Tibial artery (tissue), 4 donors: Measurements from ENCODE around the gene KCTD13.
A peak's percentile ranks its signal among the peaks of the same experiment; 100 is the strongest.

Experiments used
- DNase-seq, 2 donors: peaks; one replicate each; pipeline ENCODE4 v3.0.0-alpha.2; 2019
- H3K27ac ChIP-seq, 2 donors: fragments of 200-600 bp; sonication (generic) in 1 of 2; 1 replicate in 1 of 2; 2 replicates in 1 of 2; pipeline ENCODE4 v1.5.1; 2018 to 2019; ENCODE audit warnings: mild to moderate bottlenecking in 1 of 2
- H3K27me3 ChIP-seq, 2 donors: fragments of 200-600 bp; sonication (generic) in 1 of 2; one replicate each; pipeline versions ENCODE4 v1.5.1 to v1.6.0; 2016 to 2019
- H3K36me3 ChIP-seq, 3 donors: fragments of 200-600 bp; sonication (generic) in 2 of 3; one replicate each; pipeline ENCODE4 v1.5.1; 2016 to 2019; ENCODE audit warnings: mild to moderate bottlenecking in 2 of 3
- H3K4me1 ChIP-seq, 4 donors: fragments of 200-600 bp; sonication (generic) in 2 of 4; 1 replicate in 3 of 4; 2 replicates in 1 of 4; pipeline ENCODE4 v1.5.1; 2016 to 2019
- H3K4me3 ChIP-seq, 2 donors: fragments of 200-600 bp; sonication (generic) in 1 of 2; 1 replicate in 1 of 2; 2 replicates in 1 of 2; pipeline ENCODE4 v1.5.1; 2018 to 2019; ENCODE audit warnings: mild to moderate bottlenecking in 2 of 2
- H3K9me3 ChIP-seq, 3 donors: fragments of 200-600 bp; sonication (generic) in 1 of 3; one replicate each; pipeline ENCODE4 v1.5.1; 2016 to 2019
- intact Hi-C: fragments of 100-400 bp; cut with DNase I; formaldehyde crosslinking; loops from one replicate; pipeline ENCODE4 v1.15.0; 2023; ENCODE audit warnings: low total_unique reads
- TF ChIP-seq, protein P1 (sequence below), 2 experiments: fragments of 200-600 bp in 1 of 2; fragments of 450-650 bp in 1 of 2; IDR thresholded peaks; one replicate each; pipeline ENCODE4 v1.5.1; 2017 to 2019; ENCODE audit warnings: antibody characterized with exemption in 2 of 2, mild to moderate bottlenecking in 1 of 2, moderate library complexity in 1 of 2

The KCTD13 gene, protein sequence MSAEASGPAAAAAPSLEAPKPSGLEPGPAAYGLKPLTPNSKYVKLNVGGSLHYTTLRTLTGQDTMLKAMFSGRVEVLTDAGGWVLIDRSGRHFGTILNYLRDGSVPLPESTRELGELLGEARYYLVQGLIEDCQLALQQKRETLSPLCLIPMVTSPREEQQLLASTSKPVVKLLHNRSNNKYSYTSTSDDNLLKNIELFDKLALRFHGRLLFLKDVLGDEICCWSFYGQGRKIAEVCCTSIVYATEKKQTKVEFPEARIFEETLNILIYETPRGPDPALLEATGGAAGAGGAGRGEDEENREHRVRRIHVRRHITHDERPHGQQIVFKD

DNA sequence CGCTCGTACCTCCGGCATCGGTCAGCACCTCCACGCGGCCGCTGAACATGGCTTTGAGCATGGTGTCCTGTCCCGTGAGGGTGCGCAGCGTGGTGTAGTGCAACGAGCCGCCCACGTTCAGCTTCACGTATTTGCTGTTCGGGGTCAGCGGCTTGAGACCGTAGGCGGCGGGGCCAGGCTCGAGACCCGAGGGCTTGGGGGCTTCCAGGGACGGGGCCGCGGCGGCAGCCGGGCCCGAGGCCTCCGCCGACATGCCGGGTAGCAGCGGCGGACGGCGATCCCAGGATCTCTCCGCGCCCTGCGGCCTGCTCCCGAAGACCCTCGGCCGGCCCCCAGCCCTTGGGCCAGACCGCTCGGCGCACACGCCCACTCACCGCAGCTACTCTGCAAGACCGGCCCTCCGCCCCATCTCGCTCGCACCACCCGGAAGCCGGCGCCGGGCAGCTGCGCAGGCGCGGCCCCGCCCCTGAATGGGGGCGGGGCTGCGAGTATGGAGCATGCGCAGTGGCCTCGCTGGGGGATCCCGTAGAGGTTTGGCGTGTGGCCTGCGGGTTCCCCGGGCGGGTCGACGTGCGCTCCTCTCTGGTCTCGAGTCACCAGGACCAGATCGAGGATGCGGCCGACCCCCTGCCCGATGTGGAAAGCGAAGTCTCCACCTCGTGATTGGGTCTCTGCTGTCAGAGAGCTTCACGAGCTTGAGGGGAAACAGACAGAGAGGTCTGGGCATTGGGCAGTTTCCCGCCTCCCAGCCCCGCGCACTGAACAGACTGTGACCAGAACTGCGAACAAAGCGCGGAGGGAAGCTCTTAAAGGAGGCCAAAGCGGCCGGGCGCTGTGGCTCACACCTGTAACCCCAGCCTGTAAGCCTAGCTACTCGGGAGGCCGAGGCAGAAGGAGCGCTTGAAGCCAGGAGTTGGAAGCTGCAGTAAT is at the start of gene KCTD13:
KCTD13 (minus strand) TSS at position 446 of the 930 bp plus-strand sequence; CDS start at position 253, 193 bp downstream.
- peaks cover 0 to 25% (median 24%) of the 10 kb centered on the region in 4 donors for H3K4me1 ChIP-seq
- intact Hi-C loops = loop anchor here (10.0 kb wide), 1 partner anchor 79 kb away; no protein-coding TSS in a partner anchor
- H3K27me3 ChIP-seq = no peaks in the 10 kb centered on the region
- TF ChIP-seq, protein P1, sequence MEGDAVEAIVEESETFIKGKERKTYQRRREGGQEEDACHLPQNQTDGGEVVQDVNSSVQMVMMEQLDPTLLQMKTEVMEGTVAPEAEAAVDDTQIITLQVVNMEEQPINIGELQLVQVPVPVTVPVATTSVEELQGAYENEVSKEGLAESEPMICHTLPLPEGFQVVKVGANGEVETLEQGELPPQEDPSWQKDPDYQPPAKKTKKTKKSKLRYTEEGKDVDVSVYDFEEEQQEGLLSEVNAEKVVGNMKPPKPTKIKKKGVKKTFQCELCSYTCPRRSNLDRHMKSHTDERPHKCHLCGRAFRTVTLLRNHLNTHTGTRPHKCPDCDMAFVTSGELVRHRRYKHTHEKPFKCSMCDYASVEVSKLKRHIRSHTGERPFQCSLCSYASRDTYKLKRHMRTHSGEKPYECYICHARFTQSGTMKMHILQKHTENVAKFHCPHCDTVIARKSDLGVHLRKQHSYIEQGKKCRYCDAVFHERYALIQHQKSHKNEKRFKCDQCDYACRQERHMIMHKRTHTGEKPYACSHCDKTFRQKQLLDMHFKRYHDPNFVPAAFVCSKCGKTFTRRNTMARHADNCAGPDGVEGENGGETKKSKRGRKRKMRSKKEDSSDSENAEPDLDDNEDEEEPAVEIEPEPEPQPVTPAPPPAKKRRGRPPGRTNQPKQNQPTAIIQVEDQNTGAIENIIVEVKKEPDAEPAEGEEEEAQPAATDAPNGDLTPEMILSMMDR (IDR thresholded peaks at IDR 0.05) = no peak
- no peaks in the 10 kb centered on the region for H3K9me3 ChIP-seq
- peak within 1 kb of the TSS; percentile 96 to 97 for H3K4me3 ChIP-seq
- H3K36me3 ChIP-seq = peaks cover 3 to 18% (median 8%) of the 10 kb centered on the region in 3 donors
- H3K27ac ChIP-seq = peak within 1 kb of the TSS; percentile 80 to 89
- DNase-seq = peak; percentile 83 to 92

DNA sequence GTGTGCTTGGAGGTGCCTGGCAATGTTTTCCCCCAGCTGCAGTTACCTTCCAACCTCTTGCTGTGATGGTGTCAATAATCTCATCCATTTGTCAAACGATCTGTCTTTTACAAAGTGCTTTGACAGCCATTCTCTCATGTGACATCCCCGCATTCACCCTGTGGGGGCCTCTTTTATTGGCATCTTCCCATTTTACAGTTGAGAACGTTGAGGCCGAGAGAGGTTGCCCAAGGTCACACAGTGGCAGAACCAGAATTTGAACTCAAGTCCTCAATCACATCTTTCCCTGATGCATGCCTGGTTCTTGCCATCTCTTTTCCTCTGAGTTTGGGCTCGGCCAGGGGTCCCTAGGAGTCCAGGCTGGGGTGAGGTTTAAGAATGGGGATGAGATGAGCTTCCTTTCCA is 49.1 kb upstream of the KCTD13 start:
- peaks cover 0 to 40% (median 28%) of the 10 kb centered on the region in 4 donors for H3K4me1 ChIP-seq
- intact Hi-C loops = no loop called here
- H3K27me3 ChIP-seq = no peaks in the 10 kb centered on the region
- peak overlapping the region in 1 of 2 donors; percentile 86 for H3K27ac ChIP-seq
- no peak for DNase-seq
- H3K4me3 ChIP-seq = peak overlapping the region; percentile 70 to 90
- TF ChIP-seq, protein P1 (IDR thresholded peaks at IDR 0.05) = no peak
- no peaks in the 10 kb centered on the region for H3K9me3 ChIP-seq
- peaks cover 20 to 40% (median 31%) of the 10 kb centered on the region in 3 donors for H3K36me3 ChIP-seq

DNA sequence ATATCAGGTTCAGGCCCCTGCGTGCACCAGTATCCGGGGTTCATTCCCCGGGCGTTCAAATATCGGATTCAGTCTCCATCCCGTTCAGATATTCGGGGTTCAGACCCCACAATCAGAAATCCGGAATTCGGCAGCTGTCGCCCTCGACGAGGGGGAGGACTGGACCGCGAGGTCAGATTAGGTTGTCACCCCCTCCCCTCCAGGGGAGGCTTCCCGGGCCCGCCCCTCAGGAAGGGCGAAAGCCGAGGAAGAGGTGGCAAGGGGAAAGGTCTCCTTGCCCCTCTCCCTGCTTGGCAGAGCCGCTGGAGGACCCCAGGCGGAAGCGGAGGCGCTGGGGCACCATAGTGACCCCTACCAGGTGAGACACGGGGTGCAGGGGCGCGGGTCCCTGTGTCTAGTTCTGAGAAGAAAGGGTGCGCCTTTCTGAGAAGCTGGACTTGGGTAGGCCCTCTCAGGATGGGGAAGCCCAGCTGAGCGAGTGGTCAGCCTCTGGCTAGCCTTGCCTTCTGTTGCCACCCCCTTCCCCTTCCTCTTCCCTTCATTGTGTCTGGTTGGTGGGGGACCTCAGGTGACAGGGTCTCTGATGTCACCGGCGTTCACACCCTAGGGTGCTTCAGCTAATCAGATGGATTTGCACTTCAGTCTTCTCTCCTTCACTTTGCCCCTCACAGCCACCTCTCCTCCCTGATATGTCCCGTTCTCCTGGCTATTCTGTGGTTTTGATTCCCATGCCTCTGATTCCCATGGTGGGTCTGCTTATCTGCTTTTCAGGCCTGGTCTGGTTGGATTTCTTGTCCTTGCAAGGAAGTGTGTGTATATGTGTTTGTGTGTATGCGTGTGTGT is 48.5 kb upstream of the KCTD13 start:
- DNase-seq = peak in 1 of 2 donors; percentile 24
- intact Hi-C loops = no loop called here

DNA sequence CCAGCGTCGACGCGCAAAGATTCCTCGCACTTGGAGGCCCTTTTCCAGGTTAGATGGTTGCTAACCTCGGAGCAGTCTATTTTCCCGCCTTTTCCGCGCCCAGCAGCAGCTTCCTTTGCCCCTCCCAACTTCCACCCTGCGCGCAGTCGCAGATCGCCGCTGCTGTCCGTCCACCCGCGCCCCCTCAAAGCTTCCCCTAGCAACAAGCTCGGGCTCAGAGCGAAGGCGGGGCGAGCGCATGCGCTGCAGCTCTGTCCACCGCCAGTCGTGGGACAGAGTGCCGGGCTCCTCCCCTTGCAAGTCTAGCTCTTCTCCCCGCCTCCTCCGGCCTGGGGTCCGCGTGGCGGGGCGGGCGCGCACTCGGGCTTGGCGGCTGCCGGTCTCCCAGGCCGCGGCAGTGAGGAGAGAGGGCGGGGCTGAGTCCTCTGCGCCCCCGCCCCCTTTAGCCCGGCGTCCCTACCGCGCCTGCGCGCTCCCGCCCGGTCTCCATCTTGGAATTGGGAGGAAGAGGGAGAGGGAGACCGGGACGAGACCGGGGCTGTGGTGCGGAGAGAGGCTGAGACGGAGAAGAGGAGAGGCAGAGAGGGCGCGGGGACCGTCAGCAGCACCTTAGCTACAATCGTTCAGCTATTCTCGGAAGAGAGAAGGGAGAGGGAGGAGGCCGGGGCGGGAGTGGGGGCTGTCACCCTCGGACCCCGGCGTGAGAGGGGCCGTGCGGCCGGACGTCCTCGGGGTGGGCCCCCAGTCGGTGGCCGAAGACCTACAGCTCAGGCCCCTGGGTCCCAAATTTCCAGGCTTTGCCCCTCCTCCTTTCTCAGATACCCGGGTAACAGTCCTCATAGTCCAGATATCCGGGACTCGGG is 47.6 kb upstream of the KCTD13 start, which contains the start of gene TAOK2:
TAOK2 (plus strand) TSS at position 485 of the 863 bp plus-strand sequence. CDS start 3,905 bp downstream, outside the sequence.
- Histone ChIP-seq H3K4me1 (peaks cover 0 to 40% (median 28%) of the 10 kb centered on the region in 4 donors), H3K4me3 (peak within 1 kb of the TSS; percentile 70 to 90), H3K27ac (peak within 1 kb of the TSS; percentile 86 to 88), H3K27me3 (no peaks in the 10 kb centered on the region), H3K9me3 (no peaks in the 10 kb centered on the region), H3K36me3 (peaks cover 14 to 40% (median 27%) of the 10 kb centered on the region in 3 donors)
- intact Hi-C loops = no loop called here
- TF ChIP-seq, protein P1 (IDR thresholded peaks at IDR 0.05) = no peak
- peak; percentile 98 to 100 for DNase-seq

More for the DNA sequence above, 48.5 kb upstream of the KCTD13 start:
- H3K27me3 ChIP-seq = no peaks in the 10 kb centered on the region
- TF ChIP-seq, protein P1 (IDR thresholded peaks at IDR 0.05) = no peak
- H3K4me3 ChIP-seq = peak overlapping the region; percentile 70 to 90
- no peaks in the 10 kb centered on the region for H3K9me3 ChIP-seq
- H3K27ac ChIP-seq = peak overlapping the region; percentile 86 to 88
- peaks cover 0 to 40% (median 28%) of the 10 kb centered on the region in 4 donors for H3K4me1 ChIP-seq
- peaks cover 14 to 40% (median 31%) of the 10 kb centered on the region in 3 donors for H3K36me3 ChIP-seq
